PFSK-1 (cell line): Measurements from ENCODE around the gene RBFA.

ENCODE experiments used
- FOXP2 ChIP-seq: optimal IDR thresholded peaks from 2 replicates; pipeline ENCODE3; 2011; ENCODE audit warnings: borderline replicate concordance, control low read depth, inconsistent platforms; ENCODE audit not compliant: insufficient read depth; ENCODE audit errors: extremely low read length, extremely low read depth
- POLR2AphosphoS5 ChIP-seq: IDR thresholded peaks from 2 replicates; pipeline ENCODE4 v1.6.1; 2012; ENCODE audit warnings: low read depth, mild to moderate bottlenecking, control low read depth, low read length, moderate library complexity
- SIN3A ChIP-seq: IDR thresholded peaks from 2 replicates; pipeline ENCODE4 v1.6.1; 2012; ENCODE audit warnings: mild to moderate bottlenecking, low read length, moderate library complexity, borderline replicate concordance; ENCODE audit not compliant: insufficient read depth
- TAF1 ChIP-seq: IDR thresholded peaks from 2 replicates; pipeline ENCODE4 v1.6.1; 2012; ENCODE audit warnings: low read length, control low read depth, borderline replicate concordance; ENCODE audit not compliant: insufficient read depth
- TF ChIP-seq, protein P1 (sequence below), 2 experiments: IDR thresholded peaks; 2 replicates each; pipeline versions ENCODE4 v1.6.1 to v1.8.0; 2011 to 2012; ENCODE audit warnings: low read depth in 2 of 2, low read length in 2 of 2, control low read depth in 1 of 2, inconsistent platforms in 1 of 2, mild to moderate bottlenecking in 1 of 2, moderate library complexity in 1 of 2; ENCODE audit not compliant: insufficient read depth in 1 of 2

RBFA gene

DNA sequence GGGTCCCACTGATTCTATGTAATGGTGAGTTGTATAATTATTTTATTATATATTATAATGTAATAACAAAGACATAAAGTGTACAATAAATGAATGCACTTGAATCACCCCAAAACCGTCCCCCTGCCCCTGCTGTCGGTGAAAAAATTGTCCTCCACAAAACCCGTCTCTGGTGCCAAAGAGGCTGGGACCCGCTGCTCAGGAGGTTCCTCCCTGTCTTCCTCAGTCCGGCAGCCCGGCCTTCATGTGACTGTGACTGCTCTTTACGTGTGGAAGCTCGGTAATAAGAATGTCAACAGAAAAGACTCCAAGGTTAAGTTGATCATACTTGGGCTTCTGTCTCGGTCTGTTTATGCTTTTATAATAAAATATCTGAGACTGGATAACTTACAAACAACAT, 42.1 kb downstream of the RBFA start:
- TF ChIP-seq, protein P1, sequence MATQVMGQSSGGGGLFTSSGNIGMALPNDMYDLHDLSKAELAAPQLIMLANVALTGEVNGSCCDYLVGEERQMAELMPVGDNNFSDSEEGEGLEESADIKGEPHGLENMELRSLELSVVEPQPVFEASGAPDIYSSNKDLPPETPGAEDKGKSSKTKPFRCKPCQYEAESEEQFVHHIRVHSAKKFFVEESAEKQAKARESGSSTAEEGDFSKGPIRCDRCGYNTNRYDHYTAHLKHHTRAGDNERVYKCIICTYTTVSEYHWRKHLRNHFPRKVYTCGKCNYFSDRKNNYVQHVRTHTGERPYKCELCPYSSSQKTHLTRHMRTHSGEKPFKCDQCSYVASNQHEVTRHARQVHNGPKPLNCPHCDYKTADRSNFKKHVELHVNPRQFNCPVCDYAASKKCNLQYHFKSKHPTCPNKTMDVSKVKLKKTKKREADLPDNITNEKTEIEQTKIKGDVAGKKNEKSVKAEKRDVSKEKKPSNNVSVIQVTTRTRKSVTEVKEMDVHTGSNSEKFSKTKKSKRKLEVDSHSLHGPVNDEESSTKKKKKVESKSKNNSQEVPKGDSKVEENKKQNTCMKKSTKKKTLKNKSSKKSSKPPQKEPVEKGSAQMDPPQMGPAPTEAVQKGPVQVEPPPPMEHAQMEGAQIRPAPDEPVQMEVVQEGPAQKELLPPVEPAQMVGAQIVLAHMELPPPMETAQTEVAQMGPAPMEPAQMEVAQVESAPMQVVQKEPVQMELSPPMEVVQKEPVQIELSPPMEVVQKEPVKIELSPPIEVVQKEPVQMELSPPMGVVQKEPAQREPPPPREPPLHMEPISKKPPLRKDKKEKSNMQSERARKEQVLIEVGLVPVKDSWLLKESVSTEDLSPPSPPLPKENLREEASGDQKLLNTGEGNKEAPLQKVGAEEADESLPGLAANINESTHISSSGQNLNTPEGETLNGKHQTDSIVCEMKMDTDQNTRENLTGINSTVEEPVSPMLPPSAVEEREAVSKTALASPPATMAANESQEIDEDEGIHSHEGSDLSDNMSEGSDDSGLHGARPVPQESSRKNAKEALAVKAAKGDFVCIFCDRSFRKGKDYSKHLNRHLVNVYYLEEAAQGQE (IDR thresholded peaks at IDR 0.05; ENCODE audit: insufficient read depth in 1 of 2, low read depth in 2 of 2, low read length in 2 of 2) = no peak
- TF ChIP-seq TAF1 (no peak), FOXP2 (no peak), POLR2AphosphoS5 (no peak), SIN3A (no peak)

DNA sequence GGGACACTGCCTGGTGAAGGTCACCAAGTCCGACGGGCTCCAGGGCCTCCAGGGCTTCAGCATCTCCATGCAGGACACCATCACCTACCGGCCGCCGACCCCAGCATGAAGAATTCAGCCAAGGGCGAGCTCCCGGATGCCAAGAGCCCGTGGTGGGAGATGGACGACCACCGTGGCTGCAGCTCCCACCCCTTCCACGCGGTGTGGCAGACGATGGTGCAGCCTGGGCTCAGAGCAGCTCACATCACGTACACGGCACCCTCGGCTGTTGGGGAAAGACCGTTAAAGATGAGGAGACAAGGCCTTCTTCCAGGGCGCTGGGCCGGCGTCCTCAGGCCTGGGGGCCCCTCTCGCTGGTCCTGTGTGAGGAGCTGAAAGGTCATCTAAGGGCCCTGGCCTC, 43.6 kb downstream of the RBFA start:
- TF ChIP-seq, protein P1 (IDR thresholded peaks at IDR 0.05; ENCODE audit: insufficient read depth in 1 of 2, low read depth in 2 of 2, low read length in 2 of 2) = no peak
- TF ChIP-seq TAF1 = no peak
- no peak for TF ChIP-seq SIN3A
- TF ChIP-seq FOXP2 = no peak
- no peak for TF ChIP-seq POLR2AphosphoS5
